GM21619 (cell line): ENCODE results near the gene USP46.

Experiments used
- ATAC-seq: cut with Tn5 transposase; IDR thresholded peaks from one replicate; pipeline ENCODE4 v1.9.1; 2021; ENCODE audit not compliant: unreplicated experiment

USP46 gene

DNA sequence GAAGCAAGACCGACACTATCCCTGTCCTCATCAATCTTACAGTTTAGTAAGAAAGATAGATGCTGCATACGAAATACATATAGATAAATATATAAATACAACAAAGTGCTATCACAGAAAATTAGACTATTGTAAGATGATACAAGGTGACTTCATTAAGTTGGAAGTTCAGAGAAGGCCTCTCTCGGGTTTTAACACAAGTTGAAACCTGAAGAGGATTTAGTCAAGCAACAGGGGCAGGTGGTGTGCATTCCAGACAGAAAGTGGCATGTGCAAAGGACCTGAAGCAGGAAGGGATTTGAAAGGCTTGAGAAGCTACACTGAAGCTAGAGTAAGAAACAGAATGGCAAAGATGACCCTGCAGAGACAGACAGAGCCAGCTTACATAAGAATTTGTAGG, 36.5 kb downstream of the USP46 start:
- no peak for ATAC-seq

DNA sequence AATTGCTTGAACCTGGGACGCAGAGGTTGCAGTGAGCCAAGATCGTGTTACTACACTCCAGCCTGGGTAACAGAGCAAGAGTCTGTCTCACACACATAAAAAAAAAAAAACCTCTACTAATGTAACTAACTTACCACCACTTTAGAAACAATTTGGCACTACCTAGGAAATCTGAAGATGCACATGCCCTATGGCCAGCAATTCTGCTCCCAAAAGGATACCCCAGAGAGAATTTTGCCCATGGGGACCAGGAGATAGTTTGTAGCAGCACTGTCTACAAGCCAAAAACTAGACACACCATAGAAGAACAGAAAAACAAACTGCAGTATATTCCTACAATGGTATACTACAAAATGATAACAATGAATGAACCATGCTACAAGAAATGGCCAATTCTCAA, 37.5 kb downstream of the USP46 start:
- no peak for ATAC-seq

DNA sequence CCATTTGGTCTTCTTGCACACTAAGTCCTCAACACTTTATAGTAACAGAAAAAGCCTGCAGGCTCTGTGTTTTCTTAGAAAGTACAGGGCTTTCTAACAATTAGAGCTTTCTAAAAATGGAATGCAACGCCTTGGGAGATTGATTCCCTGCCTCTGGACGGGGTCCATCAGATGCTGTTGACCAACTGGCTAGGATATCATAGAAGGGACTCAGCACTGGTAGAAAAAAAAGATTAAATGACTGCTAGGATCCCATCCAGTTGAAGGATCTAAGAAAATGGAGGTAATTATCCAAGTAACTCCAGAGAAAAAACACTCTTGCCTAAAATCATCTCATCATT, 39.5 kb downstream of the USP46 start:
- ATAC-seq = no peak

DNA sequence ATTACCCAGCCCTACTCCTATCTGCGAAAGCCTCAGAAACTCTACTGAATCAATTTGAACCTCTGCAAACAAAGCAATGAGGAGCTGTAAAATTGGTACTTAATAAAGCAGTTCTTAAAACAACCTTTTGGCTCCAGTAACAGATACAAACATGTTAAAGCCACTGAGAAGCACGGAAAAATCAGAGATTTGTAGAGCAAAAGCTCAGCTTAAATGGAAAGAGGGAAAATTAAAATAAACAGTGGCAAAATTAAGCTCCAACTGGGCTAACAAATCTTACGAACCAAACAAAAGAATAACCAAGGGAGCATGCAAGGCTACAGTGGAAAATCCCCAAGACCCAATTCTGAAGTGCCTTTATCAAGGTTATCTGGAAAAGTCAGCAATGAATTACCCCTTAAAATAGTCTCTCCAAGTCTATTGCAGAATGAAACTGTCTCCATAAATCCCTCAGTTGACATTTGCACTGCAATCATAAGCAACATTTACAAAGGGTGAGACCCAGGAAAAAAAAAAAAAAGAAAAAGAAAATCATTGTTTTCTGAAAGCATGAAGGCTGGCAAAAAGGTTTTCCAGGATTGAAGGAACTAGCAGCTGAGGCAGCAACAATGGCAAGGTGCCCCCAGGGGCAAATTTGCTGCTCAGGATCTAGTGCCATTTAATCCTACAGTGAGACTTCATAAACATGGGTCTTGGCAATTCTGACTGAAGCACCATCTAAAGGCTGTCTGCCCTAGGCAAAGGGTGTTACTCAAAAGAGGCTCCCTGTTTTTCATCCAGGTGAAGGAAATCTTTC, 40.1 kb downstream of the USP46 start:
- ATAC-seq = no peak

DNA sequence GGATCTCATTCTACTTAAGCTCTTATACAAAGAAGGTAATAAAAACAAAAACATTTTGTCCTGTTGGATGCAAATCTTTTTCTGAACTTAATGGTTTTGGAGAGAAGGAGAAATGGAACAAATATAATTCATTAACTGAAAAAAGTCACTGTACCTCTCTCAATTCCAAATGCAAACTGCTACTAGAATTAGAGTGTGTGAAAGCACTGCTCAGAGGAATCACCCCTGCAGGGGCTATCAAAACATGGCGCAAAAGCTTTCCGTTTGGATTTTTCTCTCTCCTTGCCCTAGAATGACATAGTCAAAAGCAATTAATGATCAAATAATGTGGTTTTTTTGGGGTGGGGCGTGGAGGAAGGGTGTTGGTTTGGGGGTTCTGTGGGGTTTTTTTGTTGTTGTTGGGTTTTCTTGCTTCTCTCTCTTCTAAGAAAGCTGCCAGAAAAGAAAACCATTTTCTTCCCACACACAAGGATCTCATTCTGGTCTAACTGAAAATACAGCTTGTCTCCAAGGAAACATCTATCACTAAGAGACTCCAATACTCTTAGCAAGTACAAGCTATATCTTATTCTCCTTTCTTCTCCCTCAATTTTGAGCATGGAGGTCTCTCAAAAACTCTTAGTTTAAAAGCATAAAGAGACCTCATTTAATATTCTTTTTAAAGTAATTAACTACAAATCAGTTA, 41.6 kb downstream of the USP46 start:
- ATAC-seq = no peak

DNA sequence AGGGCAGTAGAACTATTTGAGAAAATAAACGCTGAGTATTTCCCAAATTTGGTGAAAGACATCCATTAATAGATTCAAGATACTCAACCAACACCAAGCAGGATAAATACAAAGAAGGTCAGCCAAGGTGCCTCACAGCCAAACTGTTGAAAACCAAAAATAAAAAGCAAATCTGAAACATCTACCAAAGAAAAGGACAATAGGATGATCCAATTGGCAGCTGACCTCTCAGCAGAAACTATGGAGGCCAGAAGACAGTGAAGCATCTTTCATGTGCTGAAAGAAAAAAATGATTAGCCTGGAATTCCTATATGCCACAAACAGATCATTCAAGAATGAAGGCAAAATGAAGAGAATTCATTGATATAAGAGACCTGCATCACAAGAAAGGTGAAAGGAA, 44.9 kb downstream of the USP46 start:
- no peak for ATAC-seq

DNA sequence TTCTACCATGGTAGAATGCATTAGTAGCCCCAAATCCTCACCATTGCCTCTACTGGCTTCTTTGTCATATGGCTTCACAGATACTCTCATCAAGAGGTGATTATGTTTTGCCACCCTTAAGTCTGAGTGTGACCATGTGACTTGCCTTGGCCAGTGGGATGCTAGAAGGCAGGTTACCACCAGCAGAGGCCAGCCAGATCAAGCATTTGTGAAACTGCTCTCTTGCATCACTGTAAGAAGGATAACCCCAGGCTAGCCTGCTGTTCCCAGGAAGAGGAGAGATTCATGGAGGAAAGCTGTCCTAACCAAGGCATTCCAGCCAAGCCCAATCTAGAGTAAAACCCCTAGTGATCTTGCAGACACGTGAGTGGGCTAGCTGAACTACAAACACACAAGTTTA, 46.8 kb downstream of the USP46 start:
- no peak for ATAC-seq

DNA sequence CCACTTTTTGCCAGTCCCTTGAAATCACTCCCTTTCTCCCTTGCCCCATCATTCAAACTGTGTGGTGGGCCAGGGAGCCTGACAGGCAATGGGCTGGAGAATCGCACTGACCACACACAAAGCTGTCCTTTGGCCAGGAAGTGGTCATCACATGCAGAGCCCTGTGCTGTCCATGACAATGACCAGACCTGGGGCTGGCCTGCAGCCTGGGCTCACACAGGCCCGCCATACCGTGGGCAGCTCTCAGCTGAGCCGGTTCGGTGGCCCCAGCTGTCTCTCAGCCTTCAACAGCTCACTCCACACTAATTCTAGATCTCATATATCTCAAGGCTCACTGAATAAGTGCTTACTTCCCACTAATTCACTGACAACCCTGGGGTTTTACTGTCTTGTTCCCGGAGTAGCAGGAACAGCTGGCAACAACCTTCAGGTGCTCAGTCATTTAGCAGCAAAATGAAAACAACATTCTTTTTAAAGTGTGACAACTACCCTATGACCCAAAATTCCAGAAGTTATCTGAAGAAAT, 48.0 kb downstream of the USP46 start:
- no peak for ATAC-seq

DNA sequence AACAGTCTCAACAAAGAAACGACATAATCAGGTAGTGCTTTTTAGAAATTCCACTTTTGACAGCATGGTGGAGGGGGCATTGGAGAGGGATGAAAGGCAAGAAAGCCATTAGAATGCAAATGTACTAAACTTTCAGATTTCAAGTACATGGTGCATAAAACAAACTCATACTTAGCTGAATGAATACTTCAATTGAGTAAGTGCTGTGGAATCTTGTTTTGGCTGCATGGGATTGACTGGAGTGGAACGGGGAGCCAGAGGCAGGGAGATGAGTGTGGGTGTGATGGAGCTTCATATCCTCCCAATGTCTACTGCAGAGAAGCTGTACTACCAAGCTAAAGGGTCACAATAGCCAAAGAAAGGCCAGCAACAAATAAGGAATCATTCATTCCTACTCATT, 52.4 kb downstream of the USP46 start:
- no peak for ATAC-seq

DNA sequence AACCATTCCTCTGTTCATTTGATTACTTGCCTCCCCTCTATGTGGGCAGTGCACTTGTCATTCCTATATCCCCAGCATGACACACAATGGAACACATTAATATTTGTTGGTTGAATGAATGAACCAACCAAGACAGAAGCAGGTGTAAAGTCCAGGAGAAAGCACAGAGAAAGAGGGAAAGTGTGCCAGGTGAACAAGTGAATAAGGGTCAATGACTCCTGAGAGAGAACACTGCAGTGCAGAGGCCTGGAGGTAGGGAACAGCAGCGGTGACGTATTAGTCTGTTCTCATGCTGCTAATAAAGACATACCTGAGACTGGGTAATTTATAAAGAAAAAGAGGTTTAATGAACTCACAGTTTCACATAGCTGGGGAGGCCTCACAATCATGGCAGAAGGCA, 53.1 kb downstream of the USP46 start:
- no peak for ATAC-seq

DNA sequence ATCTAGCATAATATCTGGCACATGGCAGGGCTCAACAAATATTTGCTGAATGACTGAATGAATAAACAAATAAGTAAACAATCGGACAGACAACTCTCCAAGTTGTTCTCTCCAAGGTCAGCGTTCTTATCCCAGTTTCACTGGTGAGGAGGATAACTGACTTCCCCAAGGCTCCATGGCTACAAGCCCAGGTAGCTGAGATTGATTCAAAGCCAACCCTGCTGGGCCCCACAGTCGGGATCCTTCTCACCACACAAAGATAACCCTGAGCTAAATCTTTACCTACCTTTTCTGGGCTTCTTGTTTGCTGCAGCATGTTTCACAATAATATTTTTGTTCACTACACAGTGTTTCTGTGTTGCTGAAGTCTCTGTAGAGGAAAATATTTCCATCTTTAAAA, 54.9 kb downstream of the USP46 start:
- ATAC-seq = no peak

DNA sequence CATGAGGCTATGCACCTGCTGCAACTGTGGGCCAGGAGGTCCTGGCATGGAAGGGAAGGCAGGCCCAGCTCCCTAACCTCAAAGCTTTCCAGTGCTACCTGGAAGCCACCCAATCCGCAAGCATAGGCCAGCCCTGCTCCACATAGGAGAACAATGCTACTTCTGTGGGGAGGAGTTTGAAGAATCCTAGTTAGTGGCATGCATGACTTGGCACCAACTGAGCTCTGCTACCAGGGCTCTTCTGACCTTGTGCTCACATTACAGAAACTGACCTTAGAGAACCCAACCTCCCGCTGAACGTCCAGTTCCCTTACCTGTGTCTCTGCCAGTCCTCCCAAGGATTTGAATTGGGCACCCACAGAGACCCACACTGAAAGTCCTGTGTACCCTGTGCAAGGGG, 58.8 kb downstream of the USP46 start:
- ATAC-seq = no peak

DNA sequence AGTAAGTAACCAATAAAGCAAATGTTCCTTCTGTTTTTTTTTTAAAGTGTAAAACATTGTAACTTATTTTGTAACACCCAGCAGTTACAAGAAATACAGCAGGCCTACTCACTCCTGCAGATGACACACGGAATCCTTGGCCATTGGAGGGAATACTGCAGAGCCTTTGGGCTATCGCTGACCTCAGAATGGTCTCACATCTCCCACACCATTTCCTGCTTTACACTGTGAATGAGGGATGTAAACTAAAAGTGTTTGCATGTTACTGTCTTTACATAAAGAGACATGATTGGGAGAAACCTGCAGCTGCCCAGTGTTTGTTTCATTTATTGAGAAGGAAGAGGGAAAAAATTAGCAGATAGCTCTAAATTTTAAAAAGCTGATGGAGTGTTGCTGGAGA, 64.1 kb downstream of the USP46 start:
- ATAC-seq = no peak

DNA sequence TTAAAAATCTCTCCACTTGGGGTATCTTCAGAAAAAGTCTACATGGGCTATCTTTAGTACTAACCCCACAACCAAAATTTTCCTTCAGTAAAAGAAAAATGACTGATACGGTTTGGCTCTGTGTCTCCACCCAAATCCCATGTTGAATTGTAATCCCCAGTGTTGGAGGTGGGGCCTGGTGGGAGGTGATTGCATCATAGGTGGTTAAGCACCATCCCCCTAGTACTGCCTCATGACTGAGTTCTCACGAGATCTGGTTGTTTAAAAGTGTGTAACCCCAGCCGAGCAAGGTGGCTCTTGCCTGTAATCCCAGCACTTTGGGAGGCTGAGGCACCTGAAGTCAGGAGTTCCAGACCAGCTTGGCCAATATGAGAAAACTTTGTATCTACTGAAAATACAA, 66.8 kb downstream of the USP46 start:
- no peak for ATAC-seq

DNA sequence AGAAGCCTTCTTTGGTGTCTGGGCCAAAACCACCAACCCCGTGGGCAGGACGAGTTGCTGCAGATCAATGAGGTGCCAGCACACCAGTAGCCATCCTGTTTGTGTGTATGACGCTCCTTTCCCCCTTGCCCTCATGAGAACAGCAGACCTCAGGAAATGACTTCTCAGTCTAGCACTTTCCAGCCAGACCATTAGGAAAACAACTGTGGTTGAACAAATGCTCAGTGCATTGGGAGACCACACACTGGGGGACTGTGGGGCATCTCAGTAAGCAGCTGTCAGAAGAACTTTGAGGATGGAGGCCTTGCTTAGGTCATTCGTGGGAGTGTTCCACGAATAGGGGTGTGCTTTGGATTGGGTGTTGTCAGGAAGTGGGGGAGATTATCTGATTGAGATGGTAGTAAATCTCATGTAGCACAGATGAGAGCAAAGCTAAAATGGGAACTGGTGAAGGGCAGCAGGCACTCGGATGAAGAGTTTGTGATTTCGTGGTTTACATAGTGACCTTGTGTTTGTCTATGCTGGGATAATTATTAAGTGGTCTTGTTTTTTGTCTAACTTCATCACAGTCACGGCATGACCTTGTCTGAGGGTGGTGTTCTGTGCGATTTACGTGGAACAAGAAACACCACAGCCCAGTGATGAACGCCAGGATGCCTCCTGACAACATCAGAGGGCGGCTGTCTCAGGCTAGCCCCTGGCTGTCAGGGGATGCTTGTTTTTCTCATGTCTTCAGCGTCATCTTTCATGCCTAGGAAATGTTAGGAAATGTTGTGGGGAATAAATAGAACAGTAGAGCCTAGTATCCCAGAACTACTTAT, 70.1 kb downstream of the USP46 start:
- no peak for ATAC-seq

DNA sequence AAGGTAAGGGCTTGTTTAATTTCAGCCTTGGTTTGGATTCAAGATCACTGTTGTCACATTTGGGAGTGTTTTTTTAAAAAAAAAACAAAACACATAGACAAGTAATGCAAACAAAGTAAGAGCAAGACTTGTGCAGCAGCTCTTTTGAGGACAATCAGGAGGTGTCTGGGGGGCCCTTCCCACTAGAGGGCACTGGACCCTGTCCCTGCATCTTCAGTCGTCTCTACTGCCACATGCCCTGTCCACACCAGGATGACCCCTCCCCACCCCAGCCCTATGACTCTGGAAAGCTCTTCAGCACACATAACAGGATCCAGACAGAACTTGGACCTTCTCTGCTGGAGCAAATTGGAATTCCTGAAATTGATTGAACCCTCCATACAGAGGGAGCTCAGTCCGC, 71.0 kb downstream of the USP46 start:
- ATAC-seq = no peak

DNA sequence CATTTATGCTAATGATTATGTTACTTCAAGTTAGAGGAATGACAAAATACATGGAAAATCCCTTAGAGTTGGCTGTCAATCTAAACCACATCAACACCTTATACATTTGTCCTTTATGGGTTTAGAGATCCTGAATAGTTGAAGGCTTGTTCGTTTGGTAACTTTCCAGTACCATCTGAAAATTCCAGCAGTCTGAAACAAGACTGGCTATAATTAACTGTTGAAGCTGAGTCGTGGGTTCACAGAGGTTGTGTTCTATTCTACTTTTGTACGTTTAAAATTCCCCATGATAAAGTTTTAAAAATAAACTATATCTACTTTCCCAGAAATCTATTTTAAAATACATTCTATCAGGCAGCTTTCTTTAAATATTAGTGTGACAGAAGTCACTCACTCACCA, 73.0 kb downstream of the USP46 start:
- no peak for ATAC-seq

DNA sequence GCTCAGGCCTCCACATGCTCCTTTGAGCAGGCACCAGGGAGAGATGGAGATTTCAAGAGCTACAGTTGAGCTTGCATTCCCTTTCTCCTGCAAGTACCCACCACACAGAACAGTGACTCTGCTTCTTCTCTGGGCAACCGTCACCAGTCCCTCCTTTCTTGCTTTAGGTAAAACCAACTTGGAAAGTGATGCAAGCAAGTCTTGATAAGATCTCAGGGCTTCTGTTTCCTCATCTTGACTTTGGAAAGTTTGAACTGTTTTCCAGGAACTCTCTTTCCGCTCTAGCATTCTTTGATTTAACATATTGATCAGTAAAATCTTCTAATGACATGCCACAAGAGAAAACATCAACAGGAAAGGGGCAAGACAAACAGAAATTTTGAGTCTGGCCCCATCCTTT, 73.7 kb downstream of the USP46 start:
- no peak for ATAC-seq

DNA sequence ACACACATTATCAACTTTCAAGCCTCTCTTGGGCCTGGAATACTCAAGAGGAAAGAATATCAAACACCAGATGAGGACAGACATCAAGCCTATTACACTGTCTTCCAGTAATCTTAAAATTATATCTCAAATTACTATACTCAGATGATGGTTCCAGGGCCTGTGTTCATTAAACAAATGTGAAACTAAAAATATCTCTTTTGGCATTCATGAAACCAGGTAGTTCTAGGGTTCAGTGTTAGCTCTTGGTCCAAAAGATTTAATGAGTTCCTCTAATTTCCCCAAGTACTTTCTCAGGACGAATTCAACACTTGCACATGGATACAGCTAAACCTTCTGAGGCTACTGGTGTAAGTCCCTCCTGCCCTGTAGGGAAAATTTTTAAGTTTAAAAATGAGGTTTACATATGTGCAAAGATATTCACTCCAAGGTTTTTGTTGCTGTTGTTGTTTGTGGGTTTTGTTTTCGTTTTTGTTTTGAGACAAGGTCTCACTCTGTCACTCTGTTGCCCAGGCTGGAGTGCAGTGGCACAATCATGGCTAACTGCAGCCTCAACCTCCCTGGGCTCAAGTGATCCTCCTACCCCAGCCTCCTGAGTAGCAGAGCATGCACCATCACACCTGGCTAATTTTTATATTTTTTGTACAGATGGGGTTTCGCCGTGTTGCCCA, 79.4 kb downstream of the USP46 start:
- no peak for ATAC-seq

DNA sequence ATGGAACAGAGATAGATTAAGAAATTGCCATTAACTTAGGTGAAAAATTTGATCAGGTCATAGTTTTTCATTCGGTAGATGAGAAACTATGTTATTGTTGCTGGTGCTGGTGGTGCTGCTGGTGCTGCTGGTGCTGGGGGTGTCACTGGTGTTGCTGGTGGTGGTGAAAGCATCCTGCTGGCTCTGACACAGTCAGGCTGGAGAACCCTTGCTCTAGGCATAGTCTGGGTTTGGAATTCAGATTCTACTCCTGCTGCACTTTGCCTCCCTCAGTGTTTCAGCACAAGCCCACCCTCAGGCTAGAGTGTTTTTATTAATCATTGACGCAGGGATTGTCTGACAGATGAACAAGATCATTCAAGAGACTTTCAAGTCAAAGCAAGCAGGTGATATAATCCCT, 80.2 kb downstream of the USP46 start:
- no peak for ATAC-seq

DNA sequence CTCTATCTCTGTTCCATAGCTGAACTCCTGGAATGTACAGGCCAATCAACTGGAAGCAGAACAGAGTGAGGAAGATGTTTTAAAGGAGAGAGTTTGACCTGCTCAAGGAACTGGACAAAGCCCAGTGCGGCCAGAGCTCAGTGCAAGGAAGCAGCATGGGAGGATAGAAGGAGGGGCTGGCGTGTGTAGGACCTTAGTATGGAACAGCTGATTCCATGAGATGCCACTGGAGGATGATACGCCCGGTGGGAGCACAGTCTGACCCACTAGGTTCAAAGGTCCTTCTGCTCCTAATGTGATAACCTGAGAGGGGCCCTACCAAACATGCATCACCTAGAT, 81.5 kb downstream of the USP46 start:
- ATAC-seq = no peak
